Left renal pelvis (tissue), 4 donors: Measurements from ENCODE around the gene CUEDC1. TPM values are rescaled to one million over a fixed set of nuclear protein-coding genes. Genes with fewer than 3 reads are reported as not detected.

Experiments used
- DNase-seq, 4 donors: peaks; one replicate each; pipeline ENCODE4 v3.0.0-alpha.2; 2013; ENCODE audit warnings: low read depth in 4 of 4, low spot score in 3 of 4
- polyA plus RNA-seq, 4 donors: library from polyadenylated mRNA; unstranded; fragments of 120-200 nt; gene quantifications; one replicate each; pipeline ENCODE4 v1.2.1, GENCODE V29; 2013; ENCODE audit not compliant: insufficient read length in 4 of 4

The CUEDC1 gene
- polyA plus RNA-seq, 4 donors, result 44.5 to 74.3 (median 50.4) TPM

- no peak for DNase-seq
Observed at GRCh38 chr17:57881783-57882351, 73.3 kb downstream of the CUEDC1 start.

GRCh38 chr17:57881143-57881542 is 74.1 kb downstream of the CUEDC1 start:
- DNase-seq, result no peak

DNA sequence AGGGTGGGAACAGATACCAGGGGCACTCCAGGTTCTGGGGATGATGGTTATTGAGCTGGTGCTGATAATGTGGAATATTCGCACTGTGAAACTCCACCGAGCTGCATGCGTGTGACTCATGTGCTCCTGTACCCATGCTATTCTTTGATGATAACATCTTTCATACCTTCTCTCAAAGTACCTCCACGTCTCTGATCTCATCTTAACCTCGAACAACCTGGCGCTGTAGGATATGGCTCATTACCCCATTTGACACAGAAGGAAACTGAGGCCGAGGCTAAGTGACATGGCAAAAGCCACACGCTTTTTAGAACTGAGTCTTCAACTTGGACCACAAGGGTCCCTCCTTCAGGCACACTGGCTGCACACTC is 75.1 kb downstream of the CUEDC1 start:
- no peak for DNase-seq

DNA sequence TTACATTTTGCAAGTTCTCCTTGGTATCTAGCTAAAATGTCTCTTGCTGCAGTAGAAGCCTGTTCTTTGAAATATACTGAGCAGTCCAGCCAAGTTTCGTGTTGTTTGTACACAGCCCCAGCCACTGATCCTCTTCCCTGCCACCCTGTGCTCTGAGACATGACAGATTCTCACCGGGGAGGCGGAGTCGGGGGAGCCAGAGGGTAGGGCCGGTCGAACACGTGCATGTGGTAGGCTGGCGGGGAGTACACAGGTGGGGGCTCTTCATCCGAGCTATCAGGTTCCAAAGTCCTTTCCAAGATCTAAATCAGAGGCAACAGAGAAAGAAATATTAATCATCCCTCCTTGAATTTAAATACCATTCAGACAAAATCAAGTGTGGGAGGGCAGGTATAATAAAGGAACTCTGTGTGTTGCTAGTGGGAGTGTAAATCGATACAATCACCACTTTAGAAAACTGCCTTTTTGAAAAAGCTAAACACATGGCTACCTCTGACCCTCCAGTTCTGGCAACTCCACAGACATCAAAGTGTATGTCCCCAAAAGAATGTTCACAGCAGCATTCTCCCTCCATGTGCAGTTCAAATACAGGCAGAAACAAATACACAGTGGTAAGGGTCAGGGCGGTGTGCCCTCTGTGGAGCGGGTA is 75.7 kb downstream of the CUEDC1 start:
- DNase-seq, result no peak

DNA sequence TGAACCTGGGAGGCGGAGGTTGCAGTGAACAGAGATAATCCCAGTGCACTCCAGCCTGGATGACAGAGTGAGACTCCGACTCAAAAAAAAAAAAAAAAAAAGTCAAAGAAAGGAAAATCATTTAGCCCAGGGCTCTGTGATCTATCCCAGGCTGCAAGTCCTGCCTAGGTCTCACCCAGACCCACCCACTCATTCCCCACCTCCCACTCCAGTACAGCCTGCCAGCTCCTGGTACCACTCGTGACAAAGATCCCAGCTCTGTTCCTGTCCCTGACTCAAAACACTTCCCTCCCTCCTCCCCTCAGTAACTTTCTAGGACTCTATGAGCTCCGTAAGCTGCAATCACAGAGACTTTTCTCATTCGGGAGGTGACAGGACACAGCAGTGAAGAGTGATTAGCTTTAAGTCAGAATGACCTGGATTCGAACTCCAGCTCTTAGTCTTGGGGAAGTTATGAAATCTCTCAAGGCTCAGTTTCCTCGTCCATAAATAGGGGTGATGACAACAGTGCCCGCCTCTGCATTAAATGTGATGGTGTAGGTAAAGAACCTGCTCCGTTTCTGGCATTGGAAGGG is 77.3 kb downstream of the CUEDC1 start:
- no peak for DNase-seq

- no peak for DNase-seq
Observed at GRCh38 chr17:57876866-57877237, 78.4 kb downstream of the CUEDC1 start.

DNA sequence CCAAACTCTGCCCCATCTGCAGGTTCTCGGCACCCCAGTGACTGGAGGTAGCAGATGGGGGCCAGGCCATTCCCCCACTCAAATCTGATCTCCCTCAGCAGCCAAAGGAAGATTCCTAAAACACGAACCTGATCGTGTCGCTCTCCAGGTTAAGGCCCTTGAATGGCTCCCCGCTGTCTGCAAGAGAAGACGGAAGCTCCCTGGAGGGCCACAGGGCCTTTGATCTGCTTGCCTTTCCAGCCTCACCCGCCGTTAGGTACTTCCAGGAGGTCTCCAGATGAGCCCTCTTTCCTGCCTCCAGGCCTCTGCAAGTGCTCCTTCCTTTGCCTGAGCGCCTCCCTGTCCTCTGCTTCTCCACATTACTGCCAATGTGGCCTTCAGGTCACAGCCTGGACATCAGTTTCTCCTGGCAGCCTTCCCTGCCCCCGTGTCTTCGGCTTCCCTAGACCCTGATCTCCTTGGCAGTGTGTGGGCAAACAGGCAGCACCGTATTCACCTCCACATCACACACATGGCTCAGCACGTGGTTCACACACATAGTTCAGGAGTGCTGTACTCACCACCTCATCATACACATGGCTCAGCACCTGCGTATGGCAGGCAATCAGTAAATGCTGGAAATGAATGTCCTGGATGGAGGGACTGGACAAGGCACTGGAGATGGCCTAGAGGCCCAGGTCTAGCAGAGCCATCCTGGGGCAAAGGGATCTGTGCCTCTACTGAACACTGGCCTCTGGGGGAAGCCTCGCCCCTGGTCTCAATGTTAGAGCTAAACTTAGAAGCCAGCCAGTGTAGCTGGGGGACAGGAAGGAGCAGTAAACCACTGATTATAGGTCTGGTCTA is 79.0 kb downstream of the CUEDC1 start:
- no peak for DNase-seq

GRCh38 chr17:57875290-57876022 is 79.8 kb downstream of the CUEDC1 start:
- peak in 2 of 4 donors; percentile 80 for DNase-seq

DNA sequence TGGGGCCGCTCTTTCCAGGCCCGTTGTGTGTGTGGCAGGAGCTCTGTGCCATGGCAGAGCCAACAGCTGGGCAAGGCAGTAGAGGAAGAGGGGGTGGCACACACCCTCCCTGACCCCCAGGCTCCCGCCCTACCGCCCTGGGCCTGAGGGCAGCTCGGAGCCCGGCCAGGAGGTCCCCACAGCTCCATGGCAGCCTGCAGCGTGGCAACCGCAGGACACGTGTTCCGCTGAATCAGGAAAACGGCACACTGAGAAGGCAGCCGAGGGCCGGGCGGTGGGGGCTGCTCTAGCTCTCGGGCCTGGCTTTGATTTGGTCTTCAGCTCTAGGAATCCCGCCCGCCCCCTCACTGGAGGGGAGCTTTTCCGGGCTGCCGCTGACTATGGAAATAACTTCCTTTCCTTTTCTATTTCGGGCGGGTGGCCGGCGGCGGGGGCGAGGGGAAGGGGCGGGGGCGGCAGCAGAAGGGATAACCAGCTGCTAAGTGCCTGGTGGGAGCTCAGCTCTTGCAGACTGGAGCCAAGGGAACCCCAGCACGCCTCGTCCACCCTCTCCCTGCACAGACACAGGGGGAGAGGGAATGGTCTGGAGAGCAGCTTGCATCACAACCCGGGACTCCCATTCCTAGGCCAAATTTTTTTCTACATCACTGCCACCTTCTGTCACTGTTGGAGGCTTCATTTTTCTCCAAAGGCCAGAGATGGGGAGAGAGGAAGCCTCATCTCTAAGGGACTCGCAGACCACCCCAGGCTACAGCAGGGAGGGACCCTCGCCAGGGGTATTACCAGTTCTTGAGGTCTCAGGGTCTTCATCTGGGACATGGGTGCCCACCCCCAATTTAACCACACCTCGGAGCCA is 80.5 kb downstream of the CUEDC1 start:
- DNase-seq, result peak in 2 of 4 donors; percentile 80 to 82

DNA sequence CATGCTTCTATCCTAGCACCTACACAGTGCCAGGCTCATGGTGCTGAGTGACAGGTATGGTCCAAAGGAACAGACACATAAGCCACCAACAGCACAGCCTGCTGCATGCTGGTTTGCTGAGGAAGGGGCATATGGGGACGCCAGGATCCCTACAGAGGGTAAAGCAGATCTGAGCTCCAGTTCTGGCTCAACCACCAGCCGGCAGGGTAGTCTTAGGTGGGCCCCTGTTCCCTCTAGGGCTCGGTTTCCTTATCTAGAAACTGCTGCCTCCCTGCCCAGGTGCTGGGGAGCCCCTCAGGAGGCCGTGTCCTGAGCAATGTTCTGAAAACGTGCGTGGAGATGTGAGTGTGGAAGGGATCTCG is 81.2 kb downstream of the CUEDC1 start:
- DNase-seq, result no peak

DNA sequence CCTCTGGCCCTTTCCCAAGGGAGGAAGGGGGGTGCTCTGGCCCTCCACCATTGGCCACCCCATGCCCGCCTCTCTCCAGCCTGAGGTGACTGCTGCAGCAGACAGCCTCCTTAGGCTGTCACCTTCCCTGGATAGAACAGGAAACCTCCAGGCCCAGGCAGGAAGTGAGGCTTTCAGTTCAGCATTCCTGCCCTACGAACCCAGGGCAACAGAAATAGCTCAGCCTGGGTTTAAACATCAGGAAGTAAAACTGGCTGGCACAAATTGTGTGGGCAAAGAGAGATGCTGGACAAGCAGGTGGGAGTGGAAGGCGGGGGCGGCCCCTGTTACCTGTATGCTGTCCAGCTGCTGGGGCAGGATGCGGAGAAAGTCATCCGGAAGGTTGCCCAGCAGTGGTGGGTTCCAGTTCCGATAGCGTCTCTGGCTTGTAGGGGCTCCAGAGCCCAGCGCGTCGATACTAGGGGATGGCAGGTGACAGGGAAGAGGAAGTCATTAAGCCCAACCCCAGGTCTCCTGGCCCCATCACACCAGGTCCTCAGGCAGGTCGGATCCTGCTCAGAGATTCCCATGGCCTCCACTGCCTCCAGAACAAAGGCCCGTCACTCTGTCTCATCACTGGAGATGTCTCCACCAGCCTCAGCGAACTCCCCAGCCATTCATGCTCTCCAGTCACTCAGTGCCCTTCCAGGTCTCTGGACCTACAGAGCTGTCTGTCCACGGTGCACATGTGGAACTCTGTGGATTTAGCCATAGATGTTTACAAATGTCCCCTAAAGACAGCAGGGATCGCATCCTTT is 81.8 kb downstream of the CUEDC1 start:
- DNase-seq, result no peak

- no peak for DNase-seq
Observed at GRCh38 chr17:57872536-57872935, 82.7 kb downstream of the CUEDC1 start.

DNA sequence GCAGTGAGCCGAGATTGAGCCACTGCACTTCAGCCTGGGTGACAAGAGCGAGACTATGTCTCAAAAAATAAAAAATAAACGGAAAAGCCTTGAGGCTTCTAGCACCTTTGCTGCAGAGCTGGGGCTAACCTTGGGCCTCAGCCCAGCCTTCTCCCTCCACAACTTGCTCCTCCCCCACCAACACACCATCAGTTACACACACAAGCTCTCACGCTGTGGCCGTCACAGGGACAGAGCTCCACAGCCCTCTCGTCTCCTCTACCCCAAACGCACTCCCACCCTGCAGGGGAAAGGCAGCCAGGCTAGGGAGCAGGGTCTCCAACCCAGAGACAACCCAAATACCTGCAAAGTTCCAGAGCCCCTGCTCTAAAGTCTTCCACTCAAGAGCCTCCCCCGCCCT is 83.3 kb downstream of the CUEDC1 start:
- no peak for DNase-seq

DNA sequence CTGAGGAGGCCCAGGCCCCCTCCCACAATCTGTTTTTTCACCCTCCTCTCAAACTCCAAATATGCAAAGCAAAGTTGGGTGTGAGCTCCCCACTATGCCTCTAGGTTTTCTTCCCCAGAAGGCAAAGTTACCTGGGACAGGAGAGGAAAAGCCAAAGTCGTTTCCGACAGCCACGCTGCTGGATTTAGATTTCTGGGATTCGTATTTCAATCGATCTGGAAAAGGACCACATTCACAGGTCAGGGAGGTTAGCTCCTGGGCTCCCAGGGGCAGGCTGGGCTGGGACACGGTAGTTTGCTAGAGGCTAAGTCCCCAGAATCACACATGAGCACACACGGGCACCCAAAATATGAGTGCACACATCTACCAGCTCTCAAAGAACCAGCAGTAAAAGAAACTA is 84.1 kb downstream of the CUEDC1 start:
- no peak for DNase-seq

GRCh38 chr17:57870283-57870635 is 85.0 kb downstream of the CUEDC1 start:
- DNase-seq, result no peak

DNA sequence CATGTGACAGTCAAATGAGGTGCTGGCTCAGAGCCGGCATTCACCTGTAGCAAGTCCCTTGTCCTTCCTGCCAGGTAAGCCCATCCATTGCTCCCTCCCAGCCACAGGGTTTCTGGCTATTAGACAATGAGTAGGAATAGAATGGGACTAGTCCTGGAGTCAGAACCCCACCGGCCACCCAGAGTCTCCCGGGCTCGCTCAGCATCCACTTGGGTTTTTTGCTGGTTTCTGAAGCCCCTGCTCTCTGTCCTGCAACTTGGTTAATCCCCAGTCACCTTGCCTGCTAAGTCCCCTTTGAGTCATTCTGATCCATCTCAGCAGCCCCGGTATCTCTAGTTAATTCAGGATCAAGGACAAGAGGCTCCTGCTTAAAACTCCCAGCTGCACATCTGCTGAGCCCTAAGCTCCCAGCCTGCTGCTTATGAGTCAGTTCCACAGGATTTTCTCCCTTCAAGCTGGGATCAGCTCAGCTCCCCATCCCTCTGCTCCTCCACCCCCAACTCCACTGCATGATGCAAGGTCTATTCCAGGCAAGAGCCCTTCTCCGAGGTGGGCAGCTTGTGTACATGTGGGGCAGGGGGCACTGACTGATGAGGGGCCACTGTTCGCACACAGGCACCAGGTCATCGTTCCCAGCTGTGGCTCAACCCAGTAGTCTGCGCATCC is 85.5 kb downstream of the CUEDC1 start:
- no peak for DNase-seq

DNA sequence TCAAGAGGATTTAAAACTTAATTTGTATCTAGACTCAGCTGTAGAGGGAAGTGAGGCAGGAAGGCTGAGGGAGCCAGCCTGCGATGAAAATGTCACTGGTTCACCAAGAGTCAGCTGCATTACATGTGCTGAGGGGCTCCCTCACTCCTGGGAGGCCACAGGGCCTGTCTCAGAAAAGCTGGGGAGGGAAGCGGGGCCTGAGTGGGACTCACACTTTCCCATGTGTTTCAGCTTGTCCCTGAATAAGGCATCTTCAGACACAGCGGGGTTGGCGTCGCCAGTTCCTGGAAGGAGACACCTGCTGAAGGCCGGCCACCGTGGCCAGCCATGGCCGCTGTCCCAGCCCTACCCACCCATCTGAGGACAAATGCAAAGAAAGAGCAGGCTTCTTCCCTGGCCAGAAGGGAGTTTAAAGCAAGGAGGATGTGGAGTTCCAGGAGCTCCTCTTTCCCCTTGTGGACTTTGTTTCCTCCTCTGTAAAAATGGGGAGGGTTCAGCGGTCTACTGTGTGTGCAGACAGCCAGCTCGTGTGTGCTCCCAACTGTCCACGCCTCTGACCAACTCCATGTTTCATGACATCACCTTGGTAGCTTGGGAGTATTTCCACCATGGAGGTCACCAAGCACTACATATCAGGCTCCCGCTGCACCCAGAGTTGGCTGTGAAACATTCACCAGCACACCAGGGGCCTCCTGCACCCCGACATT is 86.1 kb downstream of the CUEDC1 start:
- DNase-seq, result no peak
